Left kidney (tissue), 8 donors: Measurements from ENCODE around the gene TMED6. TPM values are rescaled to one million over a fixed set of nuclear protein-coding genes. Genes with fewer than 3 reads are reported as not detected.

Experiments used
- DNase-seq: peaks from one replicate; pipeline ENCODE4 v3.0.0-alpha.2; 2013
- long read RNA-seq, 8 donors: transcript quantifications; one replicate each; lab custom pipeline, GENCODE V29; 2026
- polyA plus RNA-seq: library from polyadenylated mRNA; unstranded; fragments of 120-200 nt; gene quantifications from one replicate; pipeline ENCODE4 v1.2.1, GENCODE V29; 2013; ENCODE audit not compliant: insufficient read length

The TMED6 gene
- 2.6 TPM for polyA plus RNA-seq
- long read RNA-seq, donor 1 = 0 reads
- long read RNA-seq, donor 2 = 0 reads
- long read RNA-seq, donor 3 = 0 reads
- long read RNA-seq, donor 4, partial matches to known transcripts = 0 of 1 reads
- long read RNA-seq, donor 4, other reads (novel, unspliced or antisense) = 0 of 1 reads
- long read RNA-seq, donor 5, partial matches to known transcripts = 0 of 1 reads
- long read RNA-seq, donor 5, other reads (novel, unspliced or antisense) = 0 of 1 reads
- long read RNA-seq, donor 6 = 0 reads
- long read RNA-seq, donor 7 = 0 reads
- long read RNA-seq, donor 8 = 0 reads

GRCh38 chr16:69351309-69352027 lies at the start of gene TMED6:
TSS of gene TMED6 (minus strand) at chr16:69351786. CDS start at chr16:69351753, 33 bp downstream.
- DNase-seq = no peak

DNA sequence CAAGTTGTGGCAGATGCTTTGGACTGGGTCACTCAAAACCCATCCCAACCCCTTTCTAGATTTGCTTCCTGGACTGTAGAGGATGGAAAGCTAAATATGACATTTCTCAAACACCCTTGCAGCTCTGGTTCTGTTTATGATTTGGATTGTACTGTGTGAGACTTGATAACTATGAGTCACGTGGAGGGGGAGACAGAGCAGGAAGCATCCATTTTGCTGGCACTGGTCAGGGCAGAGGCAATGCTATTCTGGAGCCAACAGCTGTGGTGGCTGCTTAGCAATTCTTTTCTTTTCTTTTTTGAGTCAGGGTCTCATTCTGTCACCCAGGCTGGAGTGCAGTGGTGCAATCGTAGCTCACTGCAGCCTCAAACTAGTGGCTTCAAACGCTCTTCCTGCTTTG lies 47.8 kb upstream of the TMED6 start:
- no peak for DNase-seq

DNA sequence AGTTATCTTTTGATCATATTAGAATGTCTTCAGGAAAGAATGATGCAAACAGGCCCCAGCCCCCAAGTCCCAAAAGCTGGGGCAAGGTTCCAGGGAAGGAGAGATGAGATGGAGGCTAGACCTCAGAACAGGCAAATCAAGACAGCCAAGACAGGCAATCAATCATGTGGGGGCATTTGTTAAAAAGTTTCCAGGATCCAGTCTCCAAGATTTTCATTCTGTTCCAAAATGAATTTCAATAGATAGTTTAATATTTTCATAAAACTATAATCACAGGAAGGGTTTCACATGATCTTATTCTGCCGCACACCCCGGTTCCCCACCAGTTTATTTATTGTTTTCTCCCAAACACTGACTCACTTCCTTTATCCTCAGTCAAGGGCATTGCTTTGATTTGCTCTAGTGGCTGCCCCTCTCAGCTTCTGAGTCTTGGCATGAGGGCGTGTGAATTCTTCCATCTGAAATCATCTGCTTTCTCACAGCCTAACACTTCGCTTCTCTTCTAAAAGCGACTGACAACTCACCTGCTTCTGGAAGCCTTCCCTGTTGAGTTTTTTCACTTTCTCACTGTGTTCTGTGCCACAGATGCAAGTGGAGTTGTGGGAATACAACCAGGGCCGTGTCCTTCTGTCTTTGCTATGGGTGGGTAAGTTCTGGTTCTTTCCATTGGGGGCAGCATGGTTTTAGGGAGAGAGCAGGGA lies 46.4 kb upstream of the TMED6 start:
- DNase-seq = peak; percentile 78

GRCh38 chr16:69396187-69397061 lies 44.8 kb upstream of the TMED6 start:
- DNase-seq = peak; percentile 92

DNA sequence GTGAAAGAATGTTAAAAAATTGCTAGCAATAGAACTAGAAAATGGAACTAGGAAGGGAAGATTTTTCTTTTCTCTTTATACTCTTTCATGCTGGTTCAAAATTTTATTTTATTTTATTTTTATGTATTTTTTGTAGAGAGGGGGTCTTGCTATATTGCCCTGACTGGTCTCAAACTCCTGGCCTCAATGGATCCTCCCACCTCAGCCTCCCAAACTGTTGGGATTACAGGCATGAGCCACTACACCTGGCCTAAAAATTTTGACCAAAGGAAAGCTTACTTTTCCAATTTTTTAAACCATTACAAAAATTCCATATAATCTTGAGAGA lies 44.2 kb upstream of the TMED6 start:
- no peak for DNase-seq

DNA sequence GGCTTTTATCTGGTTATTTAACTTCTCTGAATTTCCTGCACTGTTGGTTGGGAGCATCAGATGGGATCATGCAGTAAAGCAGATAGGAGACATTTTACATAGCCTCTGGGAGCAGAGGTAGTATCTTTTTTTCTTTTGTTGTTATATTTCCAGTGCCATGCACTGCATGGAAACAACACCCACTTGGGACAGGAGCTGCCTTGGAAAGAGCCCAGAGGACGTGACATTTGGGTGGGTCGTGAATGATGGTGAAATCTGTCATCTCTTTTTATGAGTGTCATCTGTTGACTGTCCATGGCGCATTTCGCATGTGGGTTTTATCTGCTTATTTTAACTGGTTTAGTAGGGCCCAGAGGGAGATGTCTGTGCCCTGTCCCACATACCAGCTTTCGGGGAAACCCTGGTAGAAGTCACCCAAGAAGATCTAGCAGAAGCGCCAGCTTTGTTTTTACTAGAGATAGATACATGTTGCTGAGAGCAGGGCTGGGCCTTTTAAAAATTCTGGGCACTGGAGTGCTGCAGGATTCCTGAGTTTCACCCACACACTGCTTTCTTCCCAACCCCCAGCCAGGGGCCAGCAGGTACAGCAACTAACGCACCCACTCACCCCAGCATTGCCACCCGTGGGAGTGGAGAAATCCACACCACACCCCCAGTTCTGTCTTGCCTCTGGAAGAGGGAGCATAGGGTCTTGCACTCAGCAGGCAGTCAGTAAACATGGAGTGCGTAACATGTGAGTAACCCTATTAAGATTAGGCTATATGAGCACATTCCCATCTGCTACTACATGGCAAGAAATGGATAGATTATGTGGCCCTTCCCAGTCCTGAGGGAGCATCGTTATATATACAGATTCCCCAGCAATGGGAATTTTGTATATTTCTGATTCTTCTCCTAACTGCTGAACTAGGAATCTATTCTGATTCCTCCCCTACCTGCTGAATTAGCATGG lies 42.6 kb upstream of the TMED6 start:
- no peak for DNase-seq

DNA sequence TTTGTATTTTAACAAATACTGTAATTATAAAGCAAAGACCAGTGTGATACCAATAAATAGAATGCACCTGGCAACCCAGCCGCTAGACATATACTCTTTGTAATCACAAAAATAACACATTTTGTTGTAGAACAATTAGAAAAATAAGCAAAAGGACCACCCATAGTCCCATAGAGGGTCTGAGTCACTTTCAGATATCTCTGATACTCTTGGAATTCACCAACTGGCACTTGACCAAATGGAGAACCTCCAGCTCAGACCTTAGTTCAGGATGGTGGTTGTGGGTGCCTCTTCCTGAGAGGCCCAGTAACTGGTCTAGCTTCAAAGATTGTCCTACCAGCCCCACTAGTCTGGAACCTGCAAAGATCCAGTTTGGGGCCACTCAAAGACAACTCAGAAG lies 35.0 kb upstream of the TMED6 start:
- no peak for DNase-seq

DNA sequence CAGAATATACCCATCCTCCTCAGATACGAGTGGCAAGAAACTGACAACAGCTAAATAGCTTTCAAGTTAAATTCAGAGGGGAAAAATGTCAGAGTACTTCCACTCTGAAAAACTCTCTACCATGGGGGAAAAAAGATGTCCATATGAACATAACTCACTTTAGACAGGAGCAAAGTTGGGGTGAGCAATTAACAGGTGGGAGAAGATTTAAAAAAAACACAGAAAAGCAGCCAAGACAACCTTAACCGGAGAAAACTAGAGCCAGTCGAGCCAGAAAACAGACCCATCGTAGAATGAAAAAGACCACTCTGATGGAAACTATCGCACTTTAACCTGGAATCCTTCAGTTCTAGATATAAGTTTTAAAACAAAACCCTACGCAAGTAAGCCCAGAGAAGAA lies 33.4 kb upstream of the TMED6 start:
- no peak for DNase-seq

- DNase-seq = no peak
These were observed 30.8 kb upstream of the TMED6 start for GRCh38 chr16:69382421-69382820.

DNA sequence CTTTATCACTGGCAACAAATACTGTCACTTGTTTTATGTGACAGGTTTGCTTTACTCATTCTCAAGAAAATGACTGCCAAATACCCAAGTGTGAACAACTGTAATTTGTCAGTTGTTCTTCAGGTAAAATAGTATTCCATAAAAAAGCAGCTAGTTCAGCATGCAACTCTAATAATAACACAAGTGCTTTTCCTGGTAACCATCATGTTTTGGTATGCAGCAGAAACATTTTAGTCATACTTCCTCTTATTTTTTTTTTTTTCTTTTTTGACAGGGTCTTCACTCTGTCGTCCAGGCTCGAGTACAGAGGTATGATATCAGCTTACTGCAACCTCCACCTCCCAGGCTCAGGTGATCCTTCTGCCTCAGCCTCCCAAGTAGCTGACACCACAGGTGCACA lies 29.6 kb upstream of the TMED6 start:
- DNase-seq = no peak

DNA sequence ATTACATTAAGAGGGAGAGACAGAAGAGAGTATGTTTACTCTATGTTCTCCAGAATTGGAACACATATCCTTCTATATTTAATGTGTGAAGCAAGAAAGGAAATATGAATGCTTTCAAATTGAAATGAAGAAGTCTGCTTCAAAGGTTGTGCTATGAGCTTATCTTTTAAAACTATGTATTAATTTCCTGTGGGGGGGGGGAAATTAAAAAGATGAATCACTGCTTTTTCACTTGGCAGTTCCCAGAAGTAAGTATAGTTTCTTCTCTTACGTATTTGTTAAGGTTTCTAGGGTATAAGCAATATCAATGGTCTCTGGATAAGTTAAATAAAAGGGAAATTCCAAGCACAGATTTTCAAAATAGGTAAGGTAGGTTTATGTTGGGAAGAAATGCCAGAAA lies 27.2 kb upstream of the TMED6 start:
- no peak for DNase-seq

DNA sequence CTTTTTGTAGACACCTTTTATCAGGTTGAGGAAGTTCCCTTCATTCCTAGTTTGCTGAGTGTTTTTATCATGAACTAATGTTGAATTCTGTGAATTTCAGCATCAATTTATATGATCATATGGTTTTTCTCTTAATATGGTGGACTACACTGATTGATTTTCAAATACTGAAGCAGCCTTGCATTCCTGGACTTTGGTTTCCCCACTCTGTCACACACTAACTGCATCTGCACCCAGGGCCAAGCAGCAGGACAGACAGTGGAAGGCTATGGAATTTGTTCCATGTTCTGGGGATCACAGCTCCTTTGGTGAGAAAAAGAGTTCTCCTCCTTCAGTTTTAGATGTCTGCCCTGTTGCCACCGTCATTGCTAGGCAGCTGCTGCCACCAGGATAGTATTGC lies 26.4 kb upstream of the TMED6 start:
- DNase-seq = no peak

DNA sequence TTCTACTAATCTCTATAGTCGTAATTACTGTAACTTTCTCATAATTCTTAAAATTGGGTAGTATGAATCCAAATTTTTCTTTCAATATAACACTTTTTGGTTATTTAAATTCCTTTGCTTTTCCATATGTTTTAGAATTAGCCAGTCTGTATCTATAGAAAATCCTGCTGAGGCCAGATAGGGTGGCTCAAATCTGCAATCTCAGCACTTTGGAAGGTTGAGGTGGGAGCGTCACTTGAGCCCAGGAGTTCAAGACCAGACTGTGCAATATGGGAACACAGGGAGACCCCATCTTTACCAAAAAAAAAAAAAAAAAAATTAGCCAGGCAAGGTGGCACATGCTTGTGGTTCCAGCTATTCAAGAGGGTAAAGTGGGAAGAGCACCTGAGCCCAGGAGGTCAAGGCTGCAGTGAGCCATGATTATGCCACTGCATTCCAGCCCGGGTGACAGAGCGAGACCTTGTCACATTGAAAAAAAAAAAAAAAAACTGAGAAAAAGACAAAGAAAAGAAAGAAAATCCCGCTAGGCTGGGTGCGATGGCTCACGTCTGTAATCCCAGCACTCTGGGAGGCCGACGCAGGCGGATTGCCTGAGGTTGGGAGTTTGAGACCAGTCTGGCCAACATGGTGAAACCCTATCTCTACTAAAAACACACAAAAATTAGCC lies 24.9 kb upstream of the TMED6 start:
- DNase-seq = no peak

- no peak for DNase-seq
These were observed 21.4 kb upstream of the TMED6 start for GRCh38 chr16:69373019-69373418.

- no peak for DNase-seq
These were observed 20.0 kb upstream of the TMED6 start for GRCh38 chr16:69371564-69371963.

- no peak for DNase-seq
These were observed 17.3 kb upstream of the TMED6 start for GRCh38 chr16:69368866-69369265.

DNA sequence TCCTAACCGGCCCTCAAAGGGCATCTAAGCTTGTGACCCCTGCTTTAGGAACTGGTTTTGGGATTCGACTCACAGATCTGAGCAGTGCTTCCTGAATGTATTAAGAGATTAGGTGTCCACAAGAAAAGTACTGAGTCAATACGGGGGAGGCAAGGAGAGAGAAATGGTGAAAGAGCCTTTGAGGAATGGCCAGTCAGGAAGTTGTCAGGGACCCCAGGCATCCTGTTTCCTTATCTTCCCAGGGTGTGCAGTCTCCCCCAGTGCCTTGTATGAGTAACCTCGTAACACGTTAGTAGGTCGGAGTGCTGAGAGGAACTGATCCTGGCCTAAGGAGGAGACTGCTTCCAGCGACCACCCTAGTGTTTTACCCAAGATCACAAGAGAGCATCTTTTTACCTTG lies 16.4 kb upstream of the TMED6 start:
- no peak for DNase-seq

GRCh38 chr16:69366431-69366830 lies 14.8 kb upstream of the TMED6 start:
- no peak for DNase-seq

- DNase-seq = no peak
These were observed 14.3 kb upstream of the TMED6 start for GRCh38 chr16:69365901-69366300.

DNA sequence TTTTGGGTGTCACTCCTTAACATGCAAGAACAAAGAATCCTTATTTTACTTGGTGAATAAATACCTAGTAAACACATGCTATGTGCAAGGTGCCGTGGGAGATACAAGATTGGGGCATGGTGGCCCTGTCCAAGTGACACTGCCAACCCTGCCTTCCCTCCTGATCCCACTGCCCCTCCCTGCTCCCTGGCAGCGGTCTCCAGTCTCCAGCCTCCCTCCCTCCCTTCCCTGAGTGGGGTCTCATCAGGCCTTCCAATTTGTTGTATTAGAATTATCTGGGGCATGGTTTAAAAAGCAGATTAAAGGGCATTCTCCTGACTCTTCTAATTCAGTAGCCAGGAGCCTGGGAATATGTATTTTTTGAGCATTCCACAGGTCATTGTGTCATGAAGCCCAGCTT lies 12.5 kb upstream of the TMED6 start:
- no peak for DNase-seq

DNA sequence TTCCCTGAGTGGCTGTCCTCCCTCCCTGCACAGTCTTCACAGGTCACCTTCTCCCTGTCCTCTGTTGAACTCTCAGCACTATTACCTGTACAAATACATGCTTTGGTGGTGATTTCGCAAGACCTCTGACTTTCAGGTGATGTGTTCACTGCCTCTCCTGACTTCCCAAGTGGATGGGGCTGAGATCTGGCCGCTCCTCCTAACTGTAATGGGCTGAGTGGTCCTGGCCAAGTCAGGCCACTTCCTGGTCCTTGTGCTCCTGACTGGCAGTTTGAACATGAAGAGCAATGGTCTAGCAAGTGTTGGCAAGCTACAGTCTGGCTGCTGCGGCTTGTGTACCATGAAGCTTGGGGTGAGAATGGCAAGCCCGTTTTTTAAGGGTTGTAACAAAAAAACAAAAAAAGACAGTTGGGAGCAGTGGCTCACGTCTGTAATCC lies 11.7 kb upstream of the TMED6 start:
- no peak for DNase-seq
